ENCODE measurements around the gene WDR70.
"Not testable (repeated sequence)": the region's sequence is repeated elsewhere in the genome, so short reads cannot be mapped to it uniquely, and the experiment has no call there.

WDR70 gene

DNA sequence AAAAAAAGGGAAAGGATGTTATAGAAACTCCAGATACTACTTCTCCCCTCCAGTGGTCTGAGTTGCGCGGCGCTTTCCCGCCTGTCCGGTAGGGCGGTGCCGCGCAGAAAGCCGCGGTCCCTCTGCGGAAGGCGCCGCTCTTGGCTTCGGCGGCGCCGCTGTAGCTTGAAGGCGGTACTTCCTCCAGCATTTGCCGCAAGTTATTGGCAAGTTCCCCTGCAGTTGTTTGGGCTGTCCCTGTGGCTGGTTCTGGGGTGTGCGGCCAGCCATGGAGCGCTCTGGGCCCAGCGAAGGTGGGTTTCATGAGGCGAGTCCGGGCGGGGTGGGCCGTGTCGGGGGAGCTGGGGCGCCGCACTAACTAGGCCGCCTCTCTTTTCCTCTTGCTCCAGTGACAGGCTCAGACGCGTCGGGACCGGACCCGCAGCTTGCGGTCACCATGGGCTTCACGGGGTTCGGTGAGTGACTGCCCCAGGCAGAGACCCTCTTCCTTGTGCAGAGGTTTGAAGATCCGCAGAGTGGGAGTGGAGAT lies at the start of gene WDR70:
WDR70 (plus strand) TSS at position 219 of the 529 bp plus-strand sequence; CDS start at position 269, 50 bp downstream.
- peak; percentile 54 for DNase-seq (ENCODE audit: low read depth)

DNA sequence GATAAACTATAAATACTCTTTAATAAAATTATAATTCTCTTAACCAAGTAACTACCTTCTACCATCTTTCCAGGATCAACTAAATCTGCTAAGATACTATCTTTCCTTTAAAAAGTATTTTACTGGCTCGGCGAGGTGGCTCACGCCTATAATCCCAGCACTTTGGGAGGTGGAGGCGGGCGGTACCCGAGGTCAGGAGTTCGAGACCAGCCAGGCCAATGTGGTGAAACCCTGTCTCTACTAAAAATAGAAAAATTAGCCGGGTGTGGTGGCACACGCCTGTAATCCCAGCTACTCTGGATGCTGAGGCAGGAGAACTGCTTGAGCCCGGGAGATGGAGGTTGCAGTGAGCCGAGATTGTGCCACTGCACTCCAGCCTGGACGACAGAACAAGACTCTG lies 44.4 kb upstream of the WDR70 start:
- not testable (repeated sequence) for DNase-seq (ENCODE audit: low read depth)

DNA sequence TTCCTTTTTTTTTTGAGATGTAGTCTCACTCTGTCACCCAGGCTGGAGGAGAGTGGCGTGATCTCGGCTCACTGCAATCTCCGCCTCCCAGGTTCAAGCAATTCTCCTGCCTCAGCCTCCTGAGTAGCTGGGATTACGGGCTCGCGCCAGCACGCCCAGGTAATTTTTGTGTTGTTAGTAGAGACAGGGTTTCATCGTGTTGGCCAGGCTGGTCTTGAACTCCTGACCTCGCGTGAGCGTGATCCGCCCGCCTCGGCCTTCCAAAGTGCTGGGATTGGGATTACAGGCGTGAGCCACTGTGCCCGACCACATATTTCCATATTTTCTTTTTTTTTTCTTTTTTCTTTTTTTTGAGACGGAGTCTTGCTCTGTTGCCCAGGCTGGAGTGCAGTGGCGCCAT lies 36.4 kb upstream of the WDR70 start:
- DNase-seq (ENCODE audit: low read depth), result not testable (repeated sequence)

DNA sequence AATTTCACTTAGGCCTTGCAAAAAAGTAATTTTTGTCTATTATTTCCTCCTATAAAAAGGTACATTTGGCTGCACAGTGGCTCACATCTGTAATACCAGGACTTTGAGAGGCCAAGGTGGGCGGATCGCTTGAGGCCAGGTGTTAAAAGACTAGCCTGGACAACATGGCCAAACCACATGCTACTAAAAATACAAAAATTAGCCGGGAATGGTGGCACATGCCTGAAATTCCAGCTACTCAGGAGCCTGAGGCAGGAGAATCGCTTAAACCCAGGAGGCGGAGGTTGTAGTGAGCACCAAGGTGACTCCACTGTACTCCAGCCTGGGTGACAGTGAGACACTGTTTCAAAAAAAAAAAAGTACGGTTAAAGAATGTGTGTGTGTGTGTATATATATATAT lies 24.0 kb upstream of the WDR70 start:
- DNase-seq (ENCODE audit: low read depth), result no peak

DNA sequence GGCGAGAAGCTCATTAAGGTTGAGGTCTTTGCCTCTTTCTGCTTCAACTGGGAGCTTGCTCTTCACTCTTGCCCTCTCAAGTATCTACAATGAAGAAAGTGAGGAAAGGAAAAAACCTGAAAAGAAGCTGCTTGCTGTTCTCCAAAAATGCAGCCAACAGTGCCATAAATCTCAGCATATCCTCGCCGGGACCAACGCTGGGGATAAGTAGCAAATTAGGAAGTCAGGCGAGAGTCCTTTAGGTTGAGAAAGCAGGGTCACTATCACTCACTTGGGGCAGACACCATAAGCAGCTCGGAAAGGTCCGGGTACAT lies 8.6 kb upstream of the WDR70 start:
- no peak for DNase-seq (ENCODE audit: low read depth)

DNA sequence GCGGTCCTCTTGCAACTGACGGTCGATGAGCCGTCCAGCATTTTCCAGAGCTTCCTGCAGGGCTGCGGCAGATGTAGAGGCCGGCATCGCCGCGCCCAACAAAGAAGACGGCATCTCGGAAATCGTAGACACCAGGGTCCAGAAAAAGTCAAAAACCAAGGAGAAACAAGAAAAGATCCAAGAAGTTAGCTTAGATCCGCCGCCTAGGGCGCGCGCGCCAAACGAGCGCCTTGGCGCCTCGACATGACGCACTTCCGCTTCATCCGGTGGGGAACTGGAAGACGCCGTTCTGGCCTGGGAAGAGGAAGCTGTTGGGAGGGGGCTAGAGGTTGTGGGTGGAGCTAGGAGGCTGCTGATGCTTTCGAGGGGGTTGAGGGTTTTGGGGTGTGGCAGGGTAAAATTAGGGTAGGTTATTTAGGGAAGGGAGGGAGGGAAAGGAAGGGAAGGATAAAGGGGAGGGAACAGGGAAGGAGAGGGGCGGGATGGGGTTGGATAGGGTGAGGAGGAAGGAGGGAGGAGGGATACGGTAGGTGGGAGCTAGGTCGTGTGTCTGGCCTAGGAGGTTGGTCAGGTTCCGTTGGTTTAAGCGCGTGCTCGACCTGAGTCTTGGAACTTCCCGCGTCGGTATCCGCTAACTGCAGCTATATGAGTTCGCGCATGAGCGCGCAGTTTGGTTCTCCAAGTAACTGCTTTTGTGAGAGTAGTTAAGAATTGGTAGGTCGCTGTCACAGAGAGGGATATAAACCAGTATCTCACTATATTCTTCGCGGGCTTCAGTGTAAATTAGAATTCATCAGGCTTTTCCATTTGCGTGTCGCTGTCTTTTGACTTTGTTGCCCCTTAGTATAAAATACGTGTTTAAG lies 8.0 kb upstream of the WDR70 start, which contains the start of gene NUP155:
NUP155 (minus strand) TSS at position 243 of the 863 bp plus-strand sequence; CDS start at position 114, 129 bp downstream.
- DNase-seq (ENCODE audit: low read depth), result peak; percentile 98

DNA sequence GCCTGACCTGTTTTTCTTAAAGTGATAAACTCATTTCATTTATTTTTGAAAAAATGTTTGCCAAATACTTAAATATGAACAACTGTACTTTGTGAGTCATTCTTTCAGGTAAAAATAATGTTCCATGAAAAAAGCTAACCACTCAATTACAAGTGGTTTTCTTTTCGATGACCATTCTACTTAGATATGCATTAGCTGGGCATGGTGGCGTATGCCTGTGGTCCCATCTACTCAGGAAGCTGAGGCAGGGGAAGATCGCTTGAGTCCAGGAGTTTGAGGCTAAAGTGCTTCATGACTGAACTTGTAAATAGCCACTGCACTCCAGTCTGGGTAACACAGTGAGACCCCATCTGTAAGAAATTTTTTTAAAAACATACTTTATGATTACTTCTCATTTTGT lies 4.0 kb upstream of the WDR70 start:
- DNase-seq (ENCODE audit: low read depth), result no peak

DNA sequence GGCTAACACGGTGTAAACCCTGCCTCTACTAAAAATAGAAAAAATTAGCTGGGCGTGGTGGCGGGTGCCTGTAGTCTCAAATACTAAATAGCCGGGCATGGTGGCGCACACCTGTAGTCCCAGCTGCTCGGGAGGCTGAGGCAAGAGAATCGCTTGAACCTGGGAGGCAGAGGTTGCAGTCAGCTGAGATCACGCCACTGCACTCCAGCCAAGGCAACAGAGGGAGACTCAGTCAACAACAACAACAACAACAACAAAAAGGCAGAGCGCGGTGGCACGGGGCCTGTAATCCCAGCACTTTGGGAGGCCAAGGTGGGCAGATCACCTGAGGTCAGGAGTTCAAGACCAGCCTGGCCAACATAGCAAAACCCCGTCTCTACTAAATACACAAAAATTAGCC lies 1.1 kb upstream of the WDR70 start:
- DNase-seq (ENCODE audit: low read depth), result not testable (repeated sequence)

DNA sequence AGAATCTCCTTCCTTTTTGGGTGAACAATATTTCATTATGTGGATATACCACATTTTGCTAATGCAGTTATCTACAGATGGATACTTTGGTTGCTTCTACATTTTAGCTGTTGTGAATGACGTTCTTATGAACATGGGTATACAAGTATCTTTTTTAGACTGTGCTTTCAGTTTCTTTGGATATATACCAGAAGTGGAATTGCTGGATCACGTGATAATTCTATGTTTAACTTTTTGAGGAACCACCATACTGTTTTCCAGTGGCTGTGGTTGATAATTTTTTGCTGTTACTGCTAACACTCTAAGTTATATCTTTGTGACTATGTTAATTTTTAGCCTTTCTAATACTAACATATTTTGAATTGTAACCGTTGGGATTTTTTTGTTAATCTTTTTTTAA lies 12.5 kb downstream of the WDR70 start:
- DNase-seq (ENCODE audit: low read depth), result no peak

DNA sequence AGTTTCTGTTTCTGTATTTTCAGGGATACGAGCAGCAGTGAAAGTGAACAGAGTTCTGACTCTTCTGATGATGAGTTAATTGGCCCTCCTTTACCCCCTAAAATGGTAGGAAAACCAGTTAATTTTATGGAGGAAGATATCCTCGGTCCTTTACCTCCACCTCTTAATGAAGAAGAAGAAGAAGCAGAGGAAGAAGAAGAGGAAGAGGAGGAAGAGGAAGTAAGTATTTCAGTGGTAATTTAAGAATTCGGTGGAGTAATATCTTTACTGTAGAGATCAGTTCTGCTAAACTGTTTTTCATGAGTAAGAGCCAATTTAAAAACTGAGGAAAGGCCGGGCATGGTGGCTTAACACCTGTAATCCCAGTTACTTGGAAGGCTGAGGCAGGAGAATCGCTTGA lies 17.2 kb downstream of the WDR70 start:
- DNase-seq (ENCODE audit: low read depth), result no peak

DNA sequence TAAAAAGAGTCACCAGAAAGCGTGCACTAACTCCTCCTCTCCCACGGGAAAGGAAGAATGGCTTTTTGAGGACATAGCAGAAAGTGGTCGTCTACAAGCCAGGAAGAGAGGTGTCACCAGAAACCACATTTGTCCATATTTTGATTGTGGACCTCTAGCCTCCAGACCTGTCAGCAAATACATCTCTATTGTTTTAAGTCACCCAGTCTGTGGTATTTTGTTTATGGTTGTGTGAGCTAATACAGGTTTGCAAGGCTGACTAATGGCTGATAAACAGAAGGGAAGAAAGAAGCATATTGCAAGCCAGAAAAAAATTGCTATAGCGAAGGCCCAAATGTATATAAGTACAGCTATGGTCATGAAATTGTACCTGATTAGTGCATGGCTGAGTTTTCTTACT lies 21.4 kb downstream of the WDR70 start:
- DNase-seq (ENCODE audit: low read depth), result no peak

DNA sequence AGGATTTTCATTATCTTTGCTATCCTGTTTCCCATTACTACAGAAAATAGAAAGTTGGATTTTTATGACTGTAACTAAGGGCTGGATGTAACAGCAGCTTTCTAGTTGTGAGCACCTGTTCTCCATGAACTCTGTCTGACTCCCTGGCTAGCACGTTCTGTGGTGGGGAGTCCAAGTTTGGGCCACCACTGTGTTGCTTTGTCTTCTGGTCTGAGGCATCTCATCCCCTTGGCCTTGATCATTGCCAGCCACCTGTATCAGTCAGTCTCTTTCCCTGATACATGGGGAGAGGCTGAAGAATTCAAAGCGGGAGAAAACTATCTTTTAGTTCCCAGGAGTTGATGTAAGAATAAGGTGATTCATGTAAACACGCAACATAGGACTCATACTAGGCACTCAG lies 33.4 kb downstream of the WDR70 start:
- DNase-seq (ENCODE audit: low read depth), result no peak

DNA sequence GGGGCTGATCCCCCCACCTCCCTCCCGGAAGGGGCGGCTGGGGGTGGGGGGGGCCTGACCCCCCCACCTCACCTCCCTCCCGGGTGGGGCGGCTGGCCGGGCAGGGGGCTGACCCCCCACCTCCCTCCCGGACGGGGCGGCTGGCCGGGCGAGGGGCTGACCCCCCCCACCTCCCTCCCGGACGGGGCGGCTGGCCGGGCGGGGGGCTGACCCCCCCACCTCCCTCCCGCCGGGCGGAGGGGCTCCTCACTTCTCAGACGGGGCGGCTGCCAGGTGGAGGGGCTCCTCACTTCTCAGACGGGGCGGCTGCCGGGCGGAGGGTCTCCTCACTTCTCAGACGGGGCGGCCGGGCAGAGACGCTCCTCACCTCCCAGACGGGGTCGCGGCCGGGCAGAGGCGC lies 36.3 kb downstream of the WDR70 start:
- not testable (repeated sequence) for DNase-seq (ENCODE audit: low read depth)

DNA sequence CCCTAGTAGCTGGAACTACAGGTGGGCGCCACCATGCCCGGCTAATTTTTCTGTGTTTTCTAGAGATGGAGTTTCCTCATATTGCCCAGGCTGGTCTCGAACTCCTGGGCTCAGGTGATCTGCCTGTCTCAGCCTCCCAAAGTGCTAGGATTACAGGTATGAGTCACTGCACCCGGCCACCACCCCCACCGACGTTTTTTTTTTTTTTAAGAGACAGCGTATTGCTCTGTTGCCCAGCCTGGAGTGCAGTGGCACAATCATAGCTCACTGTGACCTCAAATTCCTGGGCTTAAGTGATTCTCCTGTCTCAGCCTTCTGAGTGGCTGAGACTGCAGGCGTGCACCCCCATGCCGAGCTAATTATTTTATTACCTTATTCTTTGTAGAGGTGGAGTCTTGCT lies 38.2 kb downstream of the WDR70 start:
- DNase-seq (ENCODE audit: low read depth), result no peak

DNA sequence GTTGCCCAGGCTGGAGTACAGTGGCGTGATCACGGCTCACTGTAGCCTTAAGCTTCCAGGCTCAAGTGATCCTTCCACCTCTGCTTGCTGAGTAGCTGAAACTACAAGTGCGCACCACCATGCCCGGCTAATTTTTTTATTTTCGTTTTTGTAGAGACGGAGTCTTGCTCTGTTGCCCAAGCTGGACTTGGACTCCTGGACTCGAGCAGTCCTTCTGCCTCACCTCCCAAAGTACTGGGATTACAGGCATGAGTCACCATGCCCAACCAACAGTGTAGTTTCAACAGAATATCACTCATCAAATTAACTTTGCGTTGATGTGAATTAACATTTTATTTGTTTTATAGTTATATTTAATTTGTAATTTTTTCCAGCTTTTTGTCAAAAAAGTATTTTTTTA lies 45.3 kb downstream of the WDR70 start:
- no peak for DNase-seq (ENCODE audit: low read depth)

DNA sequence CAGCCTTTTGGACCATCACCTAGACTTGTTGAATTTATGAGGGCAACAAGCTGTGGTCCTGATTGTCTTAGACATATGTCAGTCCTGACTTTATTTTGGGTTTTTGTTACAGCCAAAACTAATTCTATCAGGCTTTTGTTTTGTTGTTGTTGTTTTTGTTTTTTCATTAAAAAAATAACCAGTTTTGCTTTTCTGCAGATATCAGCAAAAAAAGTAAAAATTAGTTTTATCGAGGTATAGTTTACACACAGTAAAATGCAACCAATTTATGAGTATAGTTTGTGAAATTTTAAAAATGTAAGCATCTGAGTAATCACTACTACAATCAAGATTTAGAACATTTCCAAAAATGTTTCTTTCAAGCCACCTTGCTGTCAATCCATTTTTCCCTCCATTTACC lies 48.9 kb downstream of the WDR70 start:
- no peak for DNase-seq (ENCODE audit: low read depth)

DNA sequence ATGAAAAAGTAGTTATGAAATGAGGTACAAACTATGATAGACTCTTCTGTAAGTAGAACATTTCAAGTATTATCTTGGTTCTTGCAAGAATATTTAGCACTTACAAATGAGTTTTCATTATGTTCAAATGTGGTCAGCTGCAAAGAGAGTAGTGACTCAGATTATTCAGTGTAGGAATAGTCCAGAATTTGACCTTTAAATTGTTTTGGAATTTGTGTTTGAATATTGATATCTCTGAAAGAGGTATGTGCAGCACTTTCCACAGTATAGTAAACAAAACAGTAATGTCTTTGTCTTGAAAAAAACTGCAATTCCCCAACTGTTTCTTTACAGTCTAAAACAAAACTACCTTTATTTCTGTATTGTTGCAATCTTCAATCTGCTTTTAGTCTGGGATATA lies 56.1 kb downstream of the WDR70 start:
- DNase-seq (ENCODE audit: low read depth), result no peak

DNA sequence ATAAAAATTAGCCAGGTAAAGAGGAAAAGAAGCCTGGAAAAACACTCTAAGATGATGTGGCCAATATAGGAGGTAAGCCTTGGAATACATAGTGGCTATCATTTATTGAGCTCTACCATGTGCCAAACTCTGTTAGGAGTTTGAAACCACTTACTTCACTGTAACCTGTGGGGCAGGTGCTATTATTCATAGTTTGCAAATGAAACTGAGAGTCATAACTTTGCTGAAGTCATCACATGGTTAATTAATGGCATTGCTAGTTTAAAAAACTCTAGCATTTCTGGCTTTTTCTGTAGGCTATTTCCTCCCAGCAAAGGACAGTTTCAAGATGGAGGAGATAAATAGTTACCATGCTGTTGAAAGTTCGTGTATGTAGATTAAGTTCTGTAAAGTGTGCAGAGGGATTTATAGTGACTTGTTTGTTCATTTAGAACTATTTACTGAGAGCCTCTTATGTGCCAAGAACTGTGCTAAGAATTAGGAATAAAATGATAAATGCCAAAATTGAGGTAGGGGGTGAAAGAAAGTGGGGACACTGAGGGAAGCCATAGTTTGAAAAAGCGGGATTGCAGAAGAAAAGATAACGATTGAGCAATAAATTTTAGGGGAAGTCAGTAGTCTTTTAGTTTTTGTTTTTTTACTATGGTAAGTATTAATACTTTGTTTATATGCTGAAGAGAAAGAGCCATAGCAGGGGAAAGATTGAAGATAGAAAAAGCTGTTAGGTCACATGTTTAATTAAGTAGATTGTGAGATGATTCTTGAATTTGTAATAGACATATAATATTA lies 57.2 kb downstream of the WDR70 start:
- DNase-seq (ENCODE audit: low read depth), result no peak

DNA sequence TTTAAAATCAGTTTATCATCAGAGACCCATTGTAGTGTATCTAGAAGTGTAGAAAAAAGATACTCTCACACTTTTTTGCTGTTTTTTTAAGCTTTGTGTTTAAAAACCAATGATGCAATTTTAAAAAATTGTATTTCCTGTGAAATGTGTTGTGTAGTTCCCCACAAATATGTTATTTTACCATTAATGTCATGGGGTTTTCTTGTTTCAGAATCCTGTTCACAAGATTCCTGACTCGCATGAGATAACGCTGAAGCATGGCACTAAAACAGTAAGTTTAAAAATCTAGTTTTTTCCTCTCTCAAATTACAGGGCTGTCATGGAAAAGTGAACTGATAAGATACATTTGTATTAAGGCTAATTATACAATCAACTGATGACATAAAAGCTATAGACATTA lies 58.6 kb downstream of the WDR70 start:
- DNase-seq (ENCODE audit: low read depth), result no peak

DNA sequence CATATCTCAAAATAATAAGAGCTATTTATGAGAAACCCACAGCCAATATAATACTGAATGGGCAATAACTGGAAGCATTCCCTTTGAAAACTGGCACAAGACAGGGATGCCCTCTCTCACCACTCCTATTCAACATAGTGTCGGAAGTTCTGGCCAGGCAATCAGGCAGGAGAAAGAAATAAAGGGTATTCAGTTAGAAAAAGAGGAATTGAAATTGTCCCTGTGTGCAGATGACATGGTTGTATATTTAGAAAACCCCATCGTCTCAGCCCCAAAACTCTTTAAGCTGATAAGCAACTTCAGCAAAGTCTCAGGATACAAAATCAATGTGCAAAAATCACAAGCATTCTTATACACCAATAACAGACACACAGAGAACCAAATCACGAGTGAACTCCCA lies 66.7 kb downstream of the WDR70 start:
- not testable (repeated sequence) for DNase-seq (ENCODE audit: low read depth)

DNA sequence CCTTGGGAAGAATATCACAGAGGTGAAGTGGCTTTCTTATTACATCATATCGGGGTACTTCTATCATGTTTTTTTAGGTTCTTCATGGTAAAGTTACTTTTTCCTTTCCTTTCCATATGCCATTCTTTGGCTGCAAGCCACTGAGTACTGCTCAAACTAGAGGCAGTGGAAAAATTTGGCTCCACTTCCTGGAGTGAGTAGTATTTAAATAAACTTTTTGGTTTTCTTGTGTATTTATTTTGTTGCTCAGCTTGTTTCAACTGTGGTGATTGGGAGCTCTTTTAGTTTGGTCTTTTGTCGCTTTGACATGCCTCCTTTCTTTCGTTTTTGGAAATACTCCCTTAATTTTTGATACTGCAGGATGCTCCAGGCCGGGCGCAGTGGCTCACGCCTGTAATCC lies 69.8 kb downstream of the WDR70 start:
- no peak for DNase-seq (ENCODE audit: low read depth)

DNA sequence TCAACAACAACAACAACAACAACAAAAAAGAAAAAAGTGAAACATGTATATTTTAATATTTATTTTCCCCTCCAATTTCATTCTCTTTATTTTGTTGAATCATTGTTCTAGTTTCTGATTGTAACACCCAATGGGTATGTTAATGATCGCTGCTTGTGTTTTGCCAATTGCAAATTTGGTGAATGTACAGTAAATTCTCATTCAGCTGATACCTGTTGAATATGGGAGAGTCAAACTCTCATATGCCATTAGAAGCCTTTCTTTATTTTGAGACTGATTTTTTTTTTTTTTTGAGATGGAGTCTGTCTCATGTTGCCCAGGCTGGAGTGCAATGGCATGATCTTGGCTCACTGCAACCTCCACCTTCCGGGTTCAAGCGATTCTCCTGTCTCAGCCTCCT lies 72.9 kb downstream of the WDR70 start:
- not testable (repeated sequence) for DNase-seq (ENCODE audit: low read depth)

DNA sequence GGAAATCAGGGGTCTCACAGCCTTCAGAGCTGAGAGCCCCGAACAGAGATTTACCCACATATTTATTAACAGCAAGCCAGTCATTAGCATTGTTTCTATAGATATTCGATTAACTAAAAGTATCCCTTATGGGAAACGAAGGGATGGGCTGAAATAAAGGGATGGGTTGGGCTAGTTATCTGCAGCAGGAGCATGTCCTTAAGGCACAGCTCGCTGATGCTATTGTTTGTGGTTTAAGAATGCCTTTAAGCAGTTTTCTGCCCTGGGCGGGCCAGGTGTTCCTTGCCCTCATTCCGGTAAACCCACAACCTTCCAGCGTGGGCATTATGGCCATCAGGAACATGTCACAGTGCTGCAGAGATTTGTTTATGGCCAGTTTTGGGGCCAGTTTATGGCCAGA lies 74.1 kb downstream of the WDR70 start:
- not testable (repeated sequence) for DNase-seq (ENCODE audit: low read depth)

Measured in CMK (cell line).